ENCODE data around the gene MFSD6.

MFSD6 gene

GRCh38 chr2:190443055-190443454 is 34.9 kb downstream of the MFSD6 start:
- ChIA-PET POLR2A (no interaction called here), CTCF (interaction anchor here (2.7 kb wide), 1 partner anchor 17 kb away, joined by 13 read pairs; no protein-coding TSS in a partner anchor)
- Histone ChIP-seq H3K4me3 (ENCODE audit: control insufficient read depth in 1 of 7, extremely low read depth in 1 of 7, insufficient read depth in 4 of 7, low read depth in 2 of 7, low read length in 6 of 7) (no peak overlapping the region), H3K9me3 (ENCODE audit: control extremely low read depth in 1 of 5, control insufficient read depth in 4 of 5, insufficient read depth in 2 of 5, low read depth in 1 of 5, low read length in 4 of 5) (no peaks in the 10 kb centered on the region), H3K27ac (ENCODE audit: insufficient read depth in 1 of 2, low read depth in 1 of 2, low read length in 2 of 2, poor library complexity in 1 of 2, severe bottlenecking in 2 of 2) (no peak overlapping the region), H3K27me3 (replicated peaks in 2 of 5; ENCODE audit: control insufficient read depth in 4 of 5, insufficient read depth in 5 of 5, low read length in 4 of 5) (no peaks in the 10 kb centered on the region), H3K4me1 (ENCODE audit: control extremely low read depth in 1 of 4, control insufficient read depth in 4 of 4, insufficient read depth in 4 of 4, low read length in 3 of 4) (peaks cover 0 to 4% (median 0%) of the 10 kb centered on the region in 4 experiments), H3K36me3 (ENCODE audit: control insufficient read depth in 4 of 4, insufficient read depth in 4 of 4, low read length in 3 of 4) (peaks cover 4 to 12% (median 7%) of the 10 kb centered on the region in 4 experiments)
- WGBS (ENCODE audit: insufficient coverage), result no CpG with 5 or more reads among the region's 2 CpGs
- no peak for DNase-seq

GRCh38 chr2:190443778-190444481 is 35.8 kb downstream of the MFSD6 start:
- H3K27ac ChIP-seq (ENCODE audit: insufficient read depth in 1 of 2, low read depth in 1 of 2, low read length in 2 of 2, poor library complexity in 1 of 2, severe bottlenecking in 2 of 2), result no peak overlapping the region
- POLR2A ChIA-PET, result no interaction called here
- H3K4me1 ChIP-seq (ENCODE audit: control extremely low read depth in 1 of 4, control insufficient read depth in 4 of 4, insufficient read depth in 4 of 4, low read length in 3 of 4), result peaks cover 0 to 4% (median 0%) of the 10 kb centered on the region in 4 experiments
- H3K36me3 ChIP-seq (ENCODE audit: control insufficient read depth in 4 of 4, insufficient read depth in 4 of 4, low read length in 3 of 4), result peaks cover under 1 to 12% (median 4%) of the 10 kb centered on the region in 4 experiments
- no peaks in the 10 kb centered on the region for H3K9me3 ChIP-seq (ENCODE audit: control extremely low read depth in 1 of 5, control insufficient read depth in 4 of 5, insufficient read depth in 2 of 5, low read depth in 1 of 5, low read length in 4 of 5)
- CTCF ChIA-PET, result no interaction called here
- no peaks in the 10 kb centered on the region for H3K27me3 ChIP-seq (replicated peaks in 2 of 5; ENCODE audit: control insufficient read depth in 4 of 5, insufficient read depth in 5 of 5, low read length in 4 of 5)
- WGBS (ENCODE audit: insufficient coverage), result 100% methylated on average over 2 of the region's 3 CpGs
- no peak for DNase-seq
- no peak overlapping the region for H3K4me3 ChIP-seq (ENCODE audit: control insufficient read depth in 1 of 7, extremely low read depth in 1 of 7, insufficient read depth in 4 of 7, low read depth in 2 of 7, low read length in 6 of 7)

GRCh38 chr2:190444976-190445375 is 36.8 kb downstream of the MFSD6 start:
- CTCF ChIA-PET, result interaction anchor here (3.9 kb wide), 1 partner anchor 15 kb away, joined by 18 read pairs; no protein-coding TSS in a partner anchor
- Histone ChIP-seq H3K27me3 (replicated peaks in 2 of 5; ENCODE audit: control insufficient read depth in 4 of 5, insufficient read depth in 5 of 5, low read length in 4 of 5) (no peaks in the 10 kb centered on the region), H3K4me1 (ENCODE audit: control extremely low read depth in 1 of 4, control insufficient read depth in 4 of 4, insufficient read depth in 4 of 4, low read length in 3 of 4) (peaks cover 0 to 4% (median 0%) of the 10 kb centered on the region in 4 experiments), H3K27ac (ENCODE audit: insufficient read depth in 1 of 2, low read depth in 1 of 2, low read length in 2 of 2, poor library complexity in 1 of 2, severe bottlenecking in 2 of 2) (no peak overlapping the region), H3K9me3 (ENCODE audit: control extremely low read depth in 1 of 5, control insufficient read depth in 4 of 5, insufficient read depth in 2 of 5, low read depth in 1 of 5, low read length in 4 of 5) (no peaks in the 10 kb centered on the region), H3K36me3 (ENCODE audit: control insufficient read depth in 4 of 4, insufficient read depth in 4 of 4, low read length in 3 of 4) (peaks cover 0 to 8% (median 2%) of the 10 kb centered on the region in 4 experiments), H3K4me3 (ENCODE audit: control insufficient read depth in 1 of 7, extremely low read depth in 1 of 7, insufficient read depth in 4 of 7, low read depth in 2 of 7, low read length in 6 of 7) (no peak overlapping the region)
- 100% methylated on average over 1 of the region's 1 CpG for WGBS (ENCODE audit: insufficient coverage)
- POLR2A ChIA-PET, result no interaction called here
- DNase-seq, result no peak

GRCh38 chr2:190446193-190446592 is 38.0 kb downstream of the MFSD6 start:
- ChIA-PET POLR2A (no interaction called here), CTCF (interaction anchor here (0.8 to 3.9 kb wide), 7 partner anchors 9 to 27 kb away, joined by 3 to 18 read pairs (median 4); no protein-coding TSS in a partner anchor)
- H3K4me3 ChIP-seq (ENCODE audit: control insufficient read depth in 1 of 7, extremely low read depth in 1 of 7, insufficient read depth in 4 of 7, low read depth in 2 of 7, low read length in 6 of 7), result no peak overlapping the region
- H3K27ac ChIP-seq (ENCODE audit: insufficient read depth in 1 of 2, low read depth in 1 of 2, low read length in 2 of 2, poor library complexity in 1 of 2, severe bottlenecking in 2 of 2), result no peak overlapping the region
- peaks cover 0 to 4% (median 0%) of the 10 kb centered on the region in 4 experiments for H3K4me1 ChIP-seq (ENCODE audit: control extremely low read depth in 1 of 4, control insufficient read depth in 4 of 4, insufficient read depth in 4 of 4, low read length in 3 of 4)
- DNase-seq, result no peak
- no peaks in the 10 kb centered on the region for H3K27me3 ChIP-seq (replicated peaks in 2 of 5; ENCODE audit: control insufficient read depth in 4 of 5, insufficient read depth in 5 of 5, low read length in 4 of 5)
- H3K9me3 ChIP-seq (ENCODE audit: control extremely low read depth in 1 of 5, control insufficient read depth in 4 of 5, insufficient read depth in 2 of 5, low read depth in 1 of 5, low read length in 4 of 5), result no peaks in the 10 kb centered on the region
- H3K36me3 ChIP-seq (ENCODE audit: control insufficient read depth in 4 of 4, insufficient read depth in 4 of 4, low read length in 3 of 4), result peaks cover 0 to 8% (median 1%) of the 10 kb centered on the region in 4 experiments
- 100% methylated on average over 2 of the region's 2 CpGs for WGBS (ENCODE audit: insufficient coverage)

GRCh38 chr2:190446750-190447516 is 38.8 kb downstream of the MFSD6 start:
- 100% methylated on average over 3 of the region's 3 CpGs for WGBS (ENCODE audit: insufficient coverage)
- no peak overlapping the region for H3K4me3 ChIP-seq (ENCODE audit: control insufficient read depth in 1 of 7, extremely low read depth in 1 of 7, insufficient read depth in 4 of 7, low read depth in 2 of 7, low read length in 6 of 7)
- H3K27ac ChIP-seq (ENCODE audit: insufficient read depth in 1 of 2, low read depth in 1 of 2, low read length in 2 of 2, poor library complexity in 1 of 2, severe bottlenecking in 2 of 2), result no peak overlapping the region
- DNase-seq, result no peak
- CTCF ChIA-PET, result interaction anchor here (0.9 to 3.9 kb wide), 8 partner anchors 9 to 33 kb away, joined by 3 to 18 read pairs (median 4); no protein-coding TSS in a partner anchor
- POLR2A ChIA-PET, result no interaction called here
- no peaks in the 10 kb centered on the region for H3K27me3 ChIP-seq (replicated peaks in 2 of 5; ENCODE audit: control insufficient read depth in 4 of 5, insufficient read depth in 5 of 5, low read length in 4 of 5)
- no peaks in the 10 kb centered on the region for H3K9me3 ChIP-seq (ENCODE audit: control extremely low read depth in 1 of 5, control insufficient read depth in 4 of 5, insufficient read depth in 2 of 5, low read depth in 1 of 5, low read length in 4 of 5)
- H3K4me1 ChIP-seq (ENCODE audit: control extremely low read depth in 1 of 4, control insufficient read depth in 4 of 4, insufficient read depth in 4 of 4, low read length in 3 of 4), result peaks cover 0 to 4% (median 0%) of the 10 kb centered on the region in 4 experiments
- peaks cover 0 to 8% (median 1%) of the 10 kb centered on the region in 4 experiments for H3K36me3 ChIP-seq (ENCODE audit: control insufficient read depth in 4 of 4, insufficient read depth in 4 of 4, low read length in 3 of 4)

GRCh38 chr2:190447766-190448165 is 39.6 kb downstream of the MFSD6 start:
- no peak for DNase-seq
- ChIA-PET CTCF (interaction anchor here (0.9 to 3.9 kb wide), 6 partner anchors 11 to 32 kb away, joined by 3 to 18 read pairs (median 6); no protein-coding TSS in a partner anchor), POLR2A (no interaction called here)
- Histone ChIP-seq H3K27me3 (replicated peaks in 2 of 5; ENCODE audit: control insufficient read depth in 4 of 5, insufficient read depth in 5 of 5, low read length in 4 of 5) (no peaks in the 10 kb centered on the region), H3K4me3 (ENCODE audit: control insufficient read depth in 1 of 7, extremely low read depth in 1 of 7, insufficient read depth in 4 of 7, low read depth in 2 of 7, low read length in 6 of 7) (no peak overlapping the region), H3K36me3 (ENCODE audit: control insufficient read depth in 4 of 4, insufficient read depth in 4 of 4, low read length in 3 of 4) (peaks cover 0 to 8% (median 1%) of the 10 kb centered on the region in 4 experiments), H3K4me1 (ENCODE audit: control extremely low read depth in 1 of 4, control insufficient read depth in 4 of 4, insufficient read depth in 4 of 4, low read length in 3 of 4) (peaks cover 0 to 4% (median 0%) of the 10 kb centered on the region in 4 experiments), H3K9me3 (ENCODE audit: control extremely low read depth in 1 of 5, control insufficient read depth in 4 of 5, insufficient read depth in 2 of 5, low read depth in 1 of 5, low read length in 4 of 5) (no peaks in the 10 kb centered on the region), H3K27ac (ENCODE audit: insufficient read depth in 1 of 2, low read depth in 1 of 2, low read length in 2 of 2, poor library complexity in 1 of 2, severe bottlenecking in 2 of 2) (no peak overlapping the region)
